Bronchial epithelial cell (primary cell): ENCODE results near the gene WFIKKN2. TPM values are rescaled to one million over a fixed set of nuclear protein-coding genes. Genes with fewer than 3 reads are reported as not detected.
A peak's percentile ranks its signal among the peaks of the same experiment; 100 is the strongest.

ENCODE experiments used
- DNase-seq: peaks from one replicate; pipeline ENCODE4 v3.0.0-alpha.2; 2010; ENCODE audit warnings: low read depth
- FAIRE-seq: peaks from 2 replicates; lab custom pipeline; 2011; peaks lifted over from hg19 to GRCh38; lab: Jason Lieb, UNC
- H3K27me3 ChIP-seq: 2 replicates; pipeline ENCODE4 v1.5.1; 2011; ENCODE audit warnings: low read length; ENCODE audit not compliant: control insufficient read depth, insufficient read depth
- H3K36me3 ChIP-seq: 2 replicates; pipeline ENCODE4 v1.5.1; 2011; ENCODE audit warnings: low read length; ENCODE audit not compliant: control insufficient read depth, insufficient read depth
- H3K4me3 ChIP-seq: 2 replicates; pipeline ENCODE4 v1.5.1; 2011; ENCODE audit warnings: mild to moderate bottlenecking, low read depth, low read length, control low read depth
- total RNA-seq: library from RNA; depleted of rRNA; stranded (reverse); fragments of >200 nt; gene quantifications from 2 replicates; pipeline ENCODE4 v1.2.1, GENCODE V29; 2014
- TF ChIP-seq, protein P1 (sequence below): IDR thresholded peaks from 2 replicates; pipeline ENCODE4 v1.5.1; 2011; ENCODE audit warnings: mild to moderate bottlenecking, moderate library complexity, low read length, control low read depth, inconsistent platforms; ENCODE audit not compliant: insufficient read depth, severe bottlenecking

Gene WFIKKN2
- total RNA-seq, 1 donor from 2014 or later, result not detected

DNA sequence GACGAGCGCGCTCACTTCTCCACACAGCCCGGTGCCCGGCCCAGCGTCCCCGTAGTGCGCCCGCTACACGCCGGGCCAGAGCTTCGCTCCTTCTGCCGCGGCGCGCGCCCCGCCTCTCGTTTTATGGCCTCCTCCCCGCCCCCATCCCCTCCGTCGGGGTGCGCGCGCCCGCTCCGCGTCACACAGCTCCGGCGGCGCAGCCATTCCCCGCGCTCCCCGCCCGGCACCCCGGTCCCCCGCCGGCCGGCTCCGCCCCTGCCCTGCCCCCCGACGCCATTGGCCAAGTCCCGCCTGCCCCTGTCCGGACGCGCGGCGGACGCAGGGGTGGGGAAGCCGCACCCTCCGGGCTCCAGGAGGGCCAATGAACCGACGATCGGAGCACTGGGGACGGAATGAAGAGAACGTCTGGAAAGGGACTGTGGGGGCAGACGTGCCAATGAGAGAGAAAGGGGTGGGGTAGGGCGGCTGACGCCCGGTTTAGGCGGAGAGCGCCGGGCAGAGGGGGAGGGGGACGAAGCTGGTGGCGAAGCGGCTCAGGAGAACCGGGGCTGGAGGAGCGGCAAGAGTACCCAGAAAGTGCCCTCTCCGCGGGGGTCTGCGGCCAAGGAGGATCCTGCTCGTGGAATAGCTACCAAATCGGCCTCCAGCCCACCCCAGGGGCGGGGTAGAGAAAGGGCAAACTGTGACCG is 31.0 kb downstream of the WFIKKN2 start, which contains the start of gene TOB1:
Gene TOB1 (minus strand): TSS at position 94 of the 689 bp plus-strand sequence. CDS start 2,337 bp downstream, outside the sequence.
- Histone ChIP-seq H3K36me3 (peaks cover 6% of the 10 kb centered on the region), H3K4me3 (peak within 1 kb of the TSS; percentile 97), H3K27me3 (no peaks in the 10 kb centered on the region)
- DNase-seq (peak; percentile 92), FAIRE-seq (no peak)
- TF ChIP-seq, protein P1, sequence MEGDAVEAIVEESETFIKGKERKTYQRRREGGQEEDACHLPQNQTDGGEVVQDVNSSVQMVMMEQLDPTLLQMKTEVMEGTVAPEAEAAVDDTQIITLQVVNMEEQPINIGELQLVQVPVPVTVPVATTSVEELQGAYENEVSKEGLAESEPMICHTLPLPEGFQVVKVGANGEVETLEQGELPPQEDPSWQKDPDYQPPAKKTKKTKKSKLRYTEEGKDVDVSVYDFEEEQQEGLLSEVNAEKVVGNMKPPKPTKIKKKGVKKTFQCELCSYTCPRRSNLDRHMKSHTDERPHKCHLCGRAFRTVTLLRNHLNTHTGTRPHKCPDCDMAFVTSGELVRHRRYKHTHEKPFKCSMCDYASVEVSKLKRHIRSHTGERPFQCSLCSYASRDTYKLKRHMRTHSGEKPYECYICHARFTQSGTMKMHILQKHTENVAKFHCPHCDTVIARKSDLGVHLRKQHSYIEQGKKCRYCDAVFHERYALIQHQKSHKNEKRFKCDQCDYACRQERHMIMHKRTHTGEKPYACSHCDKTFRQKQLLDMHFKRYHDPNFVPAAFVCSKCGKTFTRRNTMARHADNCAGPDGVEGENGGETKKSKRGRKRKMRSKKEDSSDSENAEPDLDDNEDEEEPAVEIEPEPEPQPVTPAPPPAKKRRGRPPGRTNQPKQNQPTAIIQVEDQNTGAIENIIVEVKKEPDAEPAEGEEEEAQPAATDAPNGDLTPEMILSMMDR, result no peak

DNA sequence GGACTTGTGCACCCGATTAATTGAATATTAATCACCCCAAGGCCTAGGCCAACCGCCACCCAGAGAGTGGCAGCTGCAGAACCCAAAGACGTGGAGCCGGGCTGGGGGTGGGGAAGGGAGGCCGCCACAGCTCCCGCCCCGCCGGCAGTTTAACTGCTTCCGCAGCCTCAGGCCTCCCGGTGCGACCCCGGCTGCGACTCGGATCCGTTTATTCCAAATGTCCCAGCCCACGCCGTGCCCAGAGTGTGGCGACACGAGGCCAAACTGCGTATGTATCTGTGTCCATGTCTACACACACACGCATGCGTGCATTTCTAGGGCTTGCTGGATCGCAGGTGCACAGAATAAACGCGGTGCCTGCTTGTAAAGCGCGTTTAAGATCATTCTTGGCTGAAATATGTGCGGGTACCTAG is 31.6 kb downstream of the WFIKKN2 start:
- no peak for FAIRE-seq
- Histone ChIP-seq H3K27me3 (no peaks in the 10 kb centered on the region), H3K4me3 (peak overlapping the region; percentile 77), H3K36me3 (peaks cover 6% of the 10 kb centered on the region)
- no peak for DNase-seq
- TF ChIP-seq, protein P1, result no peak

DNA sequence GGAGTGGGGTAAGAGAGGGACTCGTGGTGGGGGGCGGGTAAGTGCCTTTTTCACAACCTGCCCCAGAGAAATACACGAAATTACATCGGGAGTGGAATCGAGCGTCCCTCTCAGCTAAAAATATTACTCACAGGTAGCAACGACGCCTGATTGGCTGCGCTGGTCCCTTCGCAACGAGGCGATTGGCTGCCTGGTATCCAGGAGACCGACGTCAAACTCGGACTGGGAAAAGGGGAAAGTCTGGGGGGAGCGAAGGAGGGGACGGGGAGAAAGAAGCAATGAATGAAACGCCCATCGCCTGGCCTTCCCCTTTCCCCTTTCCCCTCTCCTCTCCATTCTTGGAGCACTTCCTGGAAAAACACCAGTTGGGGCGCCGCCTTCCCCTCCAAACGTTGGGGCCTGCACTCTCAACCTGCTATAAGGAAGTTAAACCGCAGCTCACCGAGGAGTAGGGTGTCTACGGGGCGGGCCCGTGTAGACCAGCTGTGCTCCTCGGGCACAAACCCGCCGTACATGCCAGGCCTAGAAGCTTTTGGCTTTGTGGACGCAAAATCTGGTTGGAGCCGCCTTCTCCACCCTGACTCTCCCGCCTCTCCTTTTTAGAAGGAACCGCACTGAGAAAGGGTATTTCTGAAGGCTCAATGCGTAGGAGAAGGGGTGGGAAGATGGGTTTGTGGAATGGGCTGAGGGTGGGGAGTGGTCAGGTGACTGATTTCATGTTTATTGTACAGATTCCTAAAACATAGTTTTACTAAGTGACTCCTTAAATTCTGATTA is 32.2 kb downstream of the WFIKKN2 start:
- H3K36me3 ChIP-seq, result peaks cover 6% of the 10 kb centered on the region
- DNase-seq (peak; percentile 96), FAIRE-seq (no peak)

DNA sequence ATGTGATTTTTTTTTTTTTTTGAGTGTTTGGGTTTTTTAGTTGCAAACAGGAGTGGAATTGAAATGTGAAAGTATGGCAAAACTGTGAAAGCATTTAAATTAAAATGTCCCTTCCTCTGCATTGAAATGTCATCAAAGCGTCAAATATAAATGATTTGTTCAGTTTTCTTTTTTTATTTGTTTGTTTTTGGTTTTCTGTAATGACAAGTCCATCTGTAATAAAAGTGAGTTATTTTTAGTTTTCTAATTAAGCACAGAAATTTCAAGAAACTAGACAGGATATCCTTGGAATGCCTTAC is 32.7 kb downstream of the WFIKKN2 start:
- peak overlapping the region; percentile 77 for H3K4me3 ChIP-seq
- DNase-seq (no peak), FAIRE-seq (no peak)
- TF ChIP-seq, protein P1, result no peak
- peaks cover 4% of the 10 kb centered on the region for H3K36me3 ChIP-seq
- no peaks in the 10 kb centered on the region for H3K27me3 ChIP-seq

More for the DNA sequence above, 32.2 kb downstream of the WFIKKN2 start:
- peak overlapping the region; percentile 77 for H3K4me3 ChIP-seq
- TF ChIP-seq, protein P1, result no peak
- H3K27me3 ChIP-seq, result no peaks in the 10 kb centered on the region

DNA sequence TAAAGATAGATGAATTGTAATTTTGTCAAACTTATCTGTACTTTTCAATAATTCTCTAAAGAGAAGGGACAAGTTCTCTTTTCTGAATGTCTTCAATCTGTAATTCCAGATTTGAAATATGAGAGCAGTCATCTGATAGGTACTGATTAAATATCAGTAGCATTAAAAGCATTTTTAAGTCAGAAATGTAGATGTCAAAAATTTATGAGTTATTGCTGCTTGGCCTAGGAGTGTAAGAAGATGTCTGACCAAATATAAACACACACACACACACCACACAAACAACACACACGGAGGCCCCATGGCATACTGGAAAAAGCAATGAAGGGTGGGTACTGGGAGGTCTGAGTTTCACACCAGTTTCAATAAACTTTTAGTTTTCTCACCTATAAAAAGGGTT is 33.2 kb downstream of the WFIKKN2 start:
- TF ChIP-seq, protein P1, result no peak
- H3K36me3 ChIP-seq, result no peaks in the 10 kb centered on the region
- no peaks in the 10 kb centered on the region for H3K27me3 ChIP-seq
- FAIRE-seq (no peak), DNase-seq (no peak)
- H3K4me3 ChIP-seq, result no peak overlapping the region
